ENCODE data around the gene ACTL9. TPM values are rescaled to one million over a fixed set of nuclear protein-coding genes. Genes with fewer than 3 reads are reported as not detected.
"Not testable (repeated sequence)": the region's sequence is repeated elsewhere in the genome, so short reads cannot be mapped to it uniquely, and the experiment has no call there.

ACTL9 gene
- total RNA-seq (2014; rRNA removed; shearing (Covaris generic)), result not detected in 2 replicates

DNA sequence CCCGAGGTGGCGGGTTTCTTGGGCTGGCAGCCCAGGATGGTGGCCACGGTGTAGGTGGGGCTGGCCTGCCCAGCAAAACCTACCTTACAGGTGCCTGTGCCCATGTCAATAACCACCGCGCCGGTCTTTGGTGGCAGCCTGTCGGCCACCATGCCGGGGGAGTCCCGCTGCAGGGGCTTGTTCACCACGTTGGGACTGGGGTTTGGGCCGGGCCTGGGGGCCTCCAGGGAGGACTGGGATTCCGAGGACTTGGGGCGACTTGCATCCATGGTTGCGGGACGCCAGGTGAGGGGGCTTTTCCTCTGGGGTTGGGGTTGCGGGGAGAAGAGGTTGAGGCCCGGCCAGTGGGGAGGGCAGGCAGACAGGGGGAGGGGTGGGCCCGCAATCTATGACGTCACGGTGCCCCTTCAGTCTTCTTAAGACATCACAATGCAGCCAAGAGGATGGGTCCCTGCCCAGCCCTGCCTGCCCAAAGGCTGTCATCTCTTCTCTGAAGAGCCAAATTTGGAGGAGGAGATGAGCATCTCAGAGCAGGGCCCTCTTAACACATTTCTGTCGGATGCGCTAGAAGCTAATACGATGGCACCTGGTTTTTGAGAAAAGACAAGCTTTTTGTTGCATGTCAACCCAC, at the start of gene ACTL9:
Gene ACTL9 (minus strand): TSS at position 363 of the 631 bp plus-strand sequence. CDS start 94 bp downstream, at position 269.
- no peak for DNase-seq (ENCODE audit: low spot score)

- not testable (repeated sequence) for DNase-seq (ENCODE audit: low spot score)
These were observed 40.9 kb upstream of the ACTL9 start for GRCh38 chr19:8739291-8740065.

GRCh38 chr19:8738377-8738776, 39.8 kb upstream of the ACTL9 start:
- no peak for DNase-seq (ENCODE audit: low spot score)

- no peak for DNase-seq (ENCODE audit: low spot score)
These were observed 33.0 kb upstream of the ACTL9 start for GRCh38 chr19:8731428-8732169.

DNA sequence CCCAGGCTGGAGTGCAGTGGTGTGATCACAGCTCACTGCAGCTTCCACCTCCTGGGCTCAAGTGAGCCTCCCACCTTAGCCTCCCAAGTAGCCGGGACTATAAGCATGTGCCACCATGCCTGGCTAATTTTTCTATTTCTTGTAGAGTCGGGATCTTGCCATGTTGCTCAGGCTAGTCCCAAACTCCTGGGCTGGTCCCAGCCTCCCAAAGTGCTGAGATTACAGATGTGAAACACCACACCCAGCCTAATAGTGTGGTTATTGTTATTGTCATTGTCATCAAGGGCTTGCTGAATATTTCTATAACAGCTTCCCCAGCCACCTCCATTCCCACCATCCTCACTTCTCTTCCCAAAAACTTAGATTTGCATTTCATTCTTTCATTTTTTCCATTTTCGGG, 25.7 kb upstream of the ACTL9 start:
- no peak for DNase-seq (ENCODE audit: low spot score)

GRCh38 chr19:8722032-8722431, 23.4 kb upstream of the ACTL9 start:
- DNase-seq (ENCODE audit: low spot score), result no peak

DNA sequence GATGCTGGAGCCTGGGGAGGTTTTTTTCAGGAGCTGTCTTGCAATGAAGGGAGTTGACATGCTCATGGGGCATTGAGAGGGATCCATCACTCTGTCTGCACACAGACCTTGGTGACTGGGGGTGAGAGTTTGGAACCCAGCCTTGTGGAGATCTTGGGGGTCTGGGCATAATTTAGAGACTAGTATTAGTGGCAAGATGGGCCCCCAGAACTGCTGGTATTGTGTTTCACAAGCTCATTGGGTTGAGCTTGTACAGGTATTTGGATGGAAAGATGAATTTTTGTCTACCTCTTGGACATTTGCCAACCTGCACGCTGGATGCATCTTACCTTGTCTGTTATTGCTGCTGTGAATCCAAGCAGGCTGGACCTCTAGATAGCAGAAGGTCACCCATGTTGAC, 22.7 kb upstream of the ACTL9 start, which contains the start of gene OR2Z1:
Gene OR2Z1 (plus strand): TSS at position 301 of the 400 bp plus-strand sequence. CDS start 9,395 bp downstream, outside the sequence.
- no peak for DNase-seq (ENCODE audit: low spot score)

DNA sequence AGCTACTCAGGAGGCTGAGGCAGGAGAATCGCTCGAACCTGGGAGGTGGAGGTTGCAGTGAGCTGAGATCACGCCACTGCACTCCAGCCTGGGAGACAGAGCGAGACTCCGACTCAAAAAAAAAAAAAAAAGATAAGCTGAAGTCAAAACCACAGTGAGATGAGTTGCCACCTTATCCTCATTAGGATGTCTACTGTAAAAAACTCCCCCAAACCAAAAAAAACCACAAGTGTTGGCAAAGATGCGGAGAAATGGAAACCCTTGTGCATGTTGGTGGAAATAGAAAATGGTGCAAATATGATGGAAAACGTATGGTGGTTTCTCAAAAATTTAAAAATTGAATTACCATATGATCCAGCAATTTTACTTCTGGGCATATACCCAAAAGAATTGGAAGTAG, 11.7 kb upstream of the ACTL9 start:
- DNase-seq (ENCODE audit: low spot score), result not testable (repeated sequence)

DNA sequence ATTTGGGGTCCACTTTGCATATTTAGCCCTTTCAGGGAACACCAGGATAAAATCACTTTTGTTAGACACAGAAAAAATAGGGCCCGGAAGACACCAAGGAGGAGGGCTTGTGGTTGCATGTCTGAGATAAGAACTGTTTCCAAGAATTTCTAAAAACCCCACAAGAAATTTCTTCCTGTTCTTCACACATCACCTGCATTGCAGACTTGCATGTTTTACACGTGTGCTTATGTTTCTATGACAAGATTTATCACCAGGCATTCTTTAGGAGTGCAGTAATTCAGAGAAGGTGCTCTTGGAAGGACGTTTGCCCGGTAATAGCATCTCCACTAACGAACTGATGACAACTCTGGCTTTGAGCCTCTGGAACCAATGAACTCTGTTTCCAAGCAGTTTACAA, 7.1 kb upstream of the ACTL9 start:
- no peak for DNase-seq (ENCODE audit: low spot score)

DNA sequence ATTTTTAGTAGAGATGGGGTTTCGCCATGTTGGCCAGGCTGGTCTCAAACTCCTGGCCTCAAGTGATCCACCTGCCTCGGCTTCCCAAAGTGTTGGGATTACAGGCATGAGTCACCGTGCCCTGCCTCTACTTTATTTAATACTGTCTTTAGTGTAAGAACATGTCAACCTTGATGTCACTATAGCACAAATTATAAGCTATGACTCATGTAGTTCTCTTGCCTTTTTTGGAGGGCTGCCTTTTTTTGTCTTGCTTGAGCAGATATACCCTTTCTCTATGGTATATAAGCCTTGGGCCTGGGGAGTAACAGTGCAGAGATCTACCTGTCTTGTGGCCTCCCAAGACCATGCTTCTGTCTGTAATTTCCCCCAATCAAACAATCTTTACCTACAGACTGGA, 6.7 kb upstream of the ACTL9 start:
- DNase-seq (ENCODE audit: low spot score), result peak; percentile 15

- no peak for DNase-seq (ENCODE audit: low spot score)
These were observed 4.6 kb upstream of the ACTL9 start for GRCh38 chr19:8703223-8703622.

GRCh38 chr19:8702350-8702749, 3.8 kb upstream of the ACTL9 start:
- no peak for DNase-seq (ENCODE audit: low spot score)

GRCh38 chr19:8700956-8701355, 2.4 kb upstream of the ACTL9 start:
- no peak for DNase-seq (ENCODE audit: low spot score)

- DNase-seq (ENCODE audit: low spot score), result no peak
These were observed 1.3 kb upstream of the ACTL9 start for GRCh38 chr19:8699908-8700307.

DNA sequence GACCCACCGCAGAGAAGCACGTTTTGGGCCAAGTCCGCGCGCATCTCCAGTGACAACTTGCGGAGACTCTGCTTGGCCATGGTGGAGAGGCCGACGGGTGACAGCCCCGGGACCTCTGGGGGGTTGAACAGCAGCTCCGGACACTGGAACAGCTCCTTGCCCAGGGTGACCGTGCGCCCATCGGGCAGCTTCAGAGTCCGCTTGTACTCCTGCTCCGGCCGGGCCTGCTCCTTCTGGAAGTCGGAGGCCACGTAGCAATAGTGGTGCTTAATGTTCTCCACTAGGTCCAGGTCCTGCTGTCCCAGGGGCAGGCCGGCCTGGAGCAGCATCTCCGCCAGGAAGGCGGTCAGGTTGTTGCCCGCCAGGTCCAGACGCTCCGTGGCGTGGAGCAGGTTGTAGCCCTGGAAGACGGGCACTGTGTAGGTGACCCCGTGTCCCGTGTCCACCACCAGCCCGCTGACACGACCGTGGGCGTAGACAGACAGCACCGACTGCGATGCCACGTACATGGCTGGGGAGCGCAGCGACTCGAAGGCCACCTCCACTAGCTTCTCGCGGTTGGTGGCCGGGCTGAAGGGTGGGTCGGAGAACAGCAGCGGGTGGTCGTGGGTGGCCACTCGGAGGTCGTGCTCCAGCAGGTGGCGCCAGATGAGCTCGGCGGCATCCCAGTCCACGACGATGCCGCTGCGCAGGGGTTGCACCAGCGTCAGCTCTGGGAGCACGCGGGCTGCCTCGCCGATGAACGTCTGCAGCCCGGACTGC, 743 bp downstream of the ACTL9 start:
- DNase-seq (ENCODE audit: low spot score), result no peak

DNA sequence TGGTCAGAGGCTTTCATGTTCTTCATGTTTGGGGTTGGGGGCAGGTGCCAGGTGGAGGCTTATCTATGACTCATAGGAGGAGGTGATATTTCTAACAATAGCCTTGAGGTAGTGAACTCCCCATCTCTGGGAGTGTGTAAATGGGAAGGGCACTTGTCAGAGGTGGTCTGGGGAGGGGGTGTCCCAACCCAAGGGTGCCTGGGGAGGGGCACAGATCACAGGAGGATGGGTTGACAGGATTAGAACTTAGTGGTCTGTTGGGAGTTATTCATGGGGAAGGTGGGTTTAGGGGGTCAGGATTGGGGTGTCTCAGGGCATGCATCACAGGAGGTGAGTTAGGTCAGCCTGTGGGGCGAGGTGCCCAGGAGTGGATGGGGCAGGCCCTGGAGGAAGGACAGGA, 1.6 kb downstream of the ACTL9 start:
- no peak for DNase-seq (ENCODE audit: low spot score)

- DNase-seq (ENCODE audit: low spot score), result no peak
These were observed 2.7 kb downstream of the ACTL9 start for GRCh38 chr19:8695911-8696310.

- no peak for DNase-seq (ENCODE audit: low spot score)
These were observed 3.1 kb downstream of the ACTL9 start for GRCh38 chr19:8695501-8695900.

GRCh38 chr19:8690753-8691539, 7.6 kb downstream of the ACTL9 start:
- DNase-seq (ENCODE audit: low spot score), result no peak

GRCh38 chr19:8688930-8689329, 9.7 kb downstream of the ACTL9 start:
- no peak for DNase-seq (ENCODE audit: low spot score)

DNA sequence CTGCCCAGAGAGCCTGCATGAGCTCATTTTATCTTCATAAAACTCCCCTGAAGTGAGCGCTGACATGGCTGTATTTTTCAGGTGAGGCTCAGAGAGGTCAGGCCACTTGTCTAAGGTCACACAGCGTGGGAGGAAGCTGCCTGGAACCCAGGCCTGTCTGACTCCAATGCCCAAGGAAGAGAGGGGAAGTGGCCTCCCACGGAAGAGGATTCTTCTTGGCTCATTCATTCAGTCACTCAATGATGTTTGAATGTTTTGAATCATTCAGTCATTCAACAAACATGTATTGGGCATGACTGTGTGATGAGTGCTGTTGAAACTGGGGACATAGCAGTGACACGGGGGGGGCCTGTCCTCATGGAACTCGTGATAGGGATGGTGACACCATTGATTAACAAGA, 12.0 kb downstream of the ACTL9 start:
- no peak for DNase-seq (ENCODE audit: low spot score)

Data from A172 (cell line).